PC-3 (cell line): ENCODE data around the gene GPC1.

Source experiments
- EZH2 ChIP-seq: fragments of 300-600 bp; sonication (generic); IDR thresholded peaks from one replicate; pipeline ENCODE4 v1.6.1; 2017; ENCODE audit warnings: antibody characterized with exemption, mild to moderate bottlenecking, low read length; ENCODE audit not compliant: unreplicated experiment
- TF ChIP-seq, protein P1 (sequence below): fragments of 300-600 bp; sonication (generic); conservative IDR thresholded peaks from 2 replicates; pipeline ENCODE4 v1.5.1; 2017; ENCODE audit warnings: antibody characterized with exemption, low read depth, mild to moderate bottlenecking, low read length

DNA sequence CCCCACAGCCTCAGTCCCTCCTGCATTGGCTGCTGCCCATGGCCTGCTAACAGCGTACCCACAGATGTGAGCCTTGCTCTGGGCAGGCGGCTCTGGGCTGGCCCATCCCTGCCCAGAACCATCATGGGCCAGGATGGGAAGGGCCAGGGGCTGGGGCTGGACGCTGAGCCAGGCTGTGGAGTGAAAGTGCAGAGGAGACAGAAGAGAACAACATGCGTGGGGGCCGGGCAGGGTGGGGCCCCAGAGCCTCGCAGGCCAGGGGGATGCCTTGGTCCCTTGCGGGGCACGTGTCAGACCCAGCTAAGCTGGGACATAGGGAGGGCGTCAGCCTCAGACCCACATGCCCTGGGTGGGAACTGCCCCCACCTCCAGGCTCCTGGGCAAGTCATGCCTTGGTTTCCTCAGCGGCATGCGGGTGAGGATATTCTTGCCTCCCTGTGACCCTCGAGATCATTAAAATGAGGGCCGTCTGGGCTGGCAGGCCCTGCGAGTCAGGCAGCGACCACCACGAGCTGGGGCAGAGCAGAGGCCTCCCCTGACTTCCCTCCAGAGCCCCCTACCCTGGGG, 27.3 kb downstream of the GPC1 start:
- no peak for TF ChIP-seq EZH2
- TF ChIP-seq, protein P1, sequence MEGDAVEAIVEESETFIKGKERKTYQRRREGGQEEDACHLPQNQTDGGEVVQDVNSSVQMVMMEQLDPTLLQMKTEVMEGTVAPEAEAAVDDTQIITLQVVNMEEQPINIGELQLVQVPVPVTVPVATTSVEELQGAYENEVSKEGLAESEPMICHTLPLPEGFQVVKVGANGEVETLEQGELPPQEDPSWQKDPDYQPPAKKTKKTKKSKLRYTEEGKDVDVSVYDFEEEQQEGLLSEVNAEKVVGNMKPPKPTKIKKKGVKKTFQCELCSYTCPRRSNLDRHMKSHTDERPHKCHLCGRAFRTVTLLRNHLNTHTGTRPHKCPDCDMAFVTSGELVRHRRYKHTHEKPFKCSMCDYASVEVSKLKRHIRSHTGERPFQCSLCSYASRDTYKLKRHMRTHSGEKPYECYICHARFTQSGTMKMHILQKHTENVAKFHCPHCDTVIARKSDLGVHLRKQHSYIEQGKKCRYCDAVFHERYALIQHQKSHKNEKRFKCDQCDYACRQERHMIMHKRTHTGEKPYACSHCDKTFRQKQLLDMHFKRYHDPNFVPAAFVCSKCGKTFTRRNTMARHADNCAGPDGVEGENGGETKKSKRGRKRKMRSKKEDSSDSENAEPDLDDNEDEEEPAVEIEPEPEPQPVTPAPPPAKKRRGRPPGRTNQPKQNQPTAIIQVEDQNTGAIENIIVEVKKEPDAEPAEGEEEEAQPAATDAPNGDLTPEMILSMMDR = no peak
